A549 treated with CORT108297 at 1 μM for 4 hours (cell line): ENCODE data around the gene PACSIN3. TPM values are rescaled to one million over a fixed set of nuclear protein-coding genes. Genes with fewer than 3 reads are reported as not detected.

ENCODE experiments used
- total RNA-seq: library from RNA; stranded (reverse); fragments of 200-300 nt; extraction: Qiagen RNA extraction; gene quantifications from 5 replicates; pipeline ENCODE4 v1.2.3, GENCODE V29; 2022

The PACSIN3 gene
- 26.1 to 35.8 TPM (median 31.9 TPM) in 5 replicates for total RNA-seq

GRCh38 chr11:47186076-47186699 lies at the start of gene PACSIN3:
TSS of gene PACSIN3 (minus strand) at chr11:47186434. CDS start at chr11:47182727, 3,707 bp downstream.

DNA sequence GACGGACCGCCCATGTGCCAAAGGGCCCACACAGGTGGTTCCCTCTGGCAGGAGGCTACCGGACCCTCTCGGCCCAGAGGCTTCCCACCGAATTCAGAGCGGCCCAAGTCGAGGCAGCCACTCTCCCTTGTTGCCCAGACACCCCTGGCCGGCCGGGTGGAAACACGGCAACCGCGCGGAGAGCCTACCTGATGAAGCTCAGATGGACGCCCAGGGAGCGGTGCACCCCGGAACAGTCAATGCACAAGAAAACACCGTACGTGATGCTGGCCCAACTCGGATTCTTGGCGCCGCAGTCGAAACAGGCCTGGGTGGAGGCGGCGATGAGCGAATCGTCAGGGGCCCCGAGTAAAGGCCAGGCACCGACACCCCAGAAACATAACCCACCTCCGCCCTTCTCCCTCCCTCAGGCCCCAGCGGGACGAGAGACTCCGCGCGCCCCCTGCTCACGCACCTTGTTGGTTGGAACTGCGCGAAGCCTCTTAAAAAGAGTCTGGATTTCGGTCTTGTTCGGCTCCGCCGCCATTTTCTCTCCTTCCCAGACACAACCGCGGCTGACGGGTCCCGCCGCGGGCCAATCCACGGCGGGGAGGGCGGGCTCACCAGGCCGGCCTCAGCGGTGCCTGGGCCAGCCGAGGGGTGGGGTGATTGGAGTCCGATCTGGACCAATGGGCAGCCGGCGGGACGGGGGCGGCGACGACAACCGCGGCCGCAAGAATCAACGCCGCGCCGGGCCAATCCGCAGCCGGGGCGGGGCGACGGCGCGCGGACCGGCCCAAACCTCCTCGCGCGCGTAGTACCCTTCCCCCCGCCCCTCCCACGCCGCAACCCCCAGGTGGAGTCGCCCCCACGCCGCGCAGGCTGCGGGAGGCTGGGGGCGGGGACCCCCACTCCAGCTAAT lies 9.7 kb downstream of the PACSIN3 start, which contains the start of gene ARFGAP2:
Gene ARFGAP2, minus strand, starts transcription at position 552 of the 901 bp plus-strand sequence. Its CDS starts 26 bp downstream, at position 526.

Other genes starting within 250 kb of the PACSIN3 start
- 25.5 to 36.7 TPM (median 30.6 TPM) in 5 replicates for gene CSTPP1, start 249.7 kb downstream of the PACSIN3 start, total RNA-seq
- 26.3 to 36.7 TPM (median 28.5 TPM) in 5 replicates for gene ARFGAP2, start 9.6 kb downstream of the PACSIN3 start, total RNA-seq
- gene DDB2, start 28.5 kb upstream of the PACSIN3 start, total RNA-seq = 81.2 to 94.6 TPM (median 86.0 TPM) in 5 replicates
- 22.1 to 36.1 TPM (median 24.3 TPM) in 5 replicates for gene ACP2, start 62.4 kb upstream of the PACSIN3 start, total RNA-seq
- gene NR1H3, start 71.6 kb upstream of the PACSIN3 start, total RNA-seq = 7.4 to 14.3 TPM (median 12.2 TPM) in 5 replicates
- gene MADD, start 83.7 kb upstream of the PACSIN3 start, total RNA-seq = 22.0 to 24.2 TPM (median 23.5 TPM) in 5 replicates
- 0.07 to 0.09 TPM (median 0.07 TPM) in 5 replicates for gene MYBPC3, start 166.3 kb upstream of the PACSIN3 start, total RNA-seq
- 0.10 to 0.16 TPM in 2 of 5 replicates, not detected in the others for gene SPI1, start 192.1 kb upstream of the PACSIN3 start, total RNA-seq
- 43.5 to 61.4 TPM (median 54.9 TPM) in 5 replicates for gene SLC39A13, start 222.2 kb upstream of the PACSIN3 start, total RNA-seq
- 189 to 265 TPM (median 196 TPM) in 5 replicates for gene PSMC3, start 240.0 kb upstream of the PACSIN3 start, total RNA-seq